SK-N-SH treated with all-trans-retinoic acid at 6 μM for 48 hours (cell line): Measurements from ENCODE around the gene HOXC5.

Experiments
- ATAC-seq: fragments of 200-7000 bp; cut with Tn5 transposase; 3 replicates; pipeline ENCODE4 v1.9.1; 2020; ENCODE audit warnings: mild to moderate bottlenecking, moderate library complexity
- ARNTL ChIP-seq: fragments of 450-650 bp; formaldehyde crosslinking; IDR thresholded peaks from 2 replicates; pipeline ENCODE4 v1.5.0; 2020; ENCODE audit warnings: low read depth, mild to moderate bottlenecking, moderate library complexity, borderline replicate concordance
- BACH2 ChIP-seq: fragments of 250-450 bp; sonication (Bioruptor Pico); IDR thresholded peaks from 2 replicates; pipeline ENCODE4 v1.9.0; 2021; ENCODE audit warnings: mild to moderate bottlenecking, borderline replicate concordance
- CSDC2 ChIP-seq: fragments of 250-450 bp; sonication (Bioruptor Pico); IDR thresholded peaks from 2 replicates; pipeline ENCODE4 v1.5.0; 2020; ENCODE audit warnings: mild to moderate bottlenecking, moderate library complexity
- GLIS3 ChIP-seq: fragments of 250-450 bp; sonication (Bioruptor Pico); IDR thresholded peaks from 2 replicates; pipeline ENCODE4 v1.5.0; 2020; ENCODE audit warnings: mild to moderate bottlenecking, moderate library complexity
- ISL1 ChIP-seq: fragments of 250-450 bp; sonication (Bioruptor Pico); IDR thresholded peaks from 2 replicates; pipeline ENCODE4 v2.1.2; 2022; ENCODE audit warnings: mild to moderate bottlenecking, moderate library complexity
- OSR1 ChIP-seq: fragments of 250-450 bp; sonication (Bioruptor Pico); IDR thresholded peaks from 2 replicates; pipeline ENCODE4 v1.8.0; 2022; ENCODE audit warnings: moderate library complexity, mild to moderate bottlenecking, inconsistent platforms
- PPARA ChIP-seq: fragments of 250-450 bp; sonication (Bioruptor Pico); IDR thresholded peaks from 2 replicates; pipeline ENCODE4 v1.5.0; 2020; ENCODE audit warnings: mild to moderate bottlenecking, borderline replicate concordance
- RARB ChIP-seq: fragments of 250-450 bp; sonication (Bioruptor Pico); IDR thresholded peaks from 2 replicates; pipeline ENCODE4 v1.8.0; 2021; ENCODE audit warnings: mild to moderate bottlenecking, moderate library complexity
- SNAI2 ChIP-seq: fragments of 250-450 bp; sonication (Bioruptor Pico); IDR thresholded peaks from 2 replicates; pipeline ENCODE4 v1.5.0; 2020; ENCODE audit warnings: mild to moderate bottlenecking, moderate library complexity
- TCF4 ChIP-seq: fragments of 250-450 bp; sonication (Bioruptor Pico); IDR thresholded peaks from 2 replicates; pipeline ENCODE4 v1.8.0; 2021; ENCODE audit warnings: mild to moderate bottlenecking, moderate library complexity, borderline replicate concordance
- TOX ChIP-seq: fragments of 250-450 bp; sonication (Bioruptor Pico); IDR thresholded peaks from 2 replicates; pipeline ENCODE4 v1.8.0; 2021; ENCODE audit warnings: mild to moderate bottlenecking, moderate library complexity, borderline replicate concordance
- ZC3H10 ChIP-seq: fragments of 250-450 bp; sonication (Bioruptor Pico); IDR thresholded peaks from 2 replicates; pipeline ENCODE4 v1.5.1; 2021; ENCODE audit warnings: mild to moderate bottlenecking, moderate library complexity
- ZFP3 ChIP-seq: fragments of 250-450 bp; sonication (Bioruptor Pico); IDR thresholded peaks from 2 replicates; pipeline ENCODE4 v1.5.0; 2020; ENCODE audit warnings: mild to moderate bottlenecking, moderate library complexity
- ZFP30 ChIP-seq: fragments of 450-650 bp; formaldehyde crosslinking; IDR thresholded peaks from 2 replicates; pipeline ENCODE4 v1.5.0; 2022; ENCODE audit warnings: mild to moderate bottlenecking, moderate library complexity
- ZNF565 ChIP-seq: fragments of 450-650 bp; formaldehyde crosslinking; conservative IDR thresholded peaks from 2 replicates; pipeline ENCODE4 v1.5.0; 2020; ENCODE audit warnings: low read depth, mild to moderate bottlenecking, moderate library complexity
- ZNF70 ChIP-seq: fragments of 450-650 bp; formaldehyde crosslinking; IDR thresholded peaks from 2 replicates; pipeline ENCODE4 v1.5.0; 2020; ENCODE audit warnings: mild to moderate bottlenecking, moderate library complexity
- TF ChIP-seq, protein P1 (sequence below): fragments of 250-450 bp; sonication (Bioruptor Pico); IDR thresholded peaks from 2 replicates; pipeline ENCODE4 v1.8.0; 2021; ENCODE audit warnings: low read depth, mild to moderate bottlenecking, moderate library complexity, borderline replicate concordance
- TF ChIP-seq, protein P2 (sequence below): fragments of 250-450 bp; sonication (Bioruptor Pico); IDR thresholded peaks from 2 replicates; pipeline ENCODE4 v1.8.0; 2020; ENCODE audit warnings: mild to moderate bottlenecking, moderate library complexity, borderline replicate concordance
- TF ChIP-seq, protein P3 (sequence below): fragments of 250-450 bp; sonication (Bioruptor Pico); IDR thresholded peaks from 2 replicates; pipeline ENCODE4 v1.5.1; 2021; ENCODE audit warnings: mild to moderate bottlenecking, moderate library complexity
- TF ChIP-seq, protein P4 (sequence below): fragments of 250-450 bp; sonication (Bioruptor Pico); IDR thresholded peaks from 2 replicates; pipeline ENCODE4 v1.5.0; 2020; ENCODE audit warnings: mild to moderate bottlenecking, moderate library complexity
- TF ChIP-seq, protein P5 (sequence below): fragments of 250-450 bp; sonication (Bioruptor Pico); IDR thresholded peaks from 2 replicates; pipeline ENCODE4 v1.5.1; 2020; ENCODE audit warnings: low read depth, mild to moderate bottlenecking, moderate library complexity

HOXC5 gene

DNA sequence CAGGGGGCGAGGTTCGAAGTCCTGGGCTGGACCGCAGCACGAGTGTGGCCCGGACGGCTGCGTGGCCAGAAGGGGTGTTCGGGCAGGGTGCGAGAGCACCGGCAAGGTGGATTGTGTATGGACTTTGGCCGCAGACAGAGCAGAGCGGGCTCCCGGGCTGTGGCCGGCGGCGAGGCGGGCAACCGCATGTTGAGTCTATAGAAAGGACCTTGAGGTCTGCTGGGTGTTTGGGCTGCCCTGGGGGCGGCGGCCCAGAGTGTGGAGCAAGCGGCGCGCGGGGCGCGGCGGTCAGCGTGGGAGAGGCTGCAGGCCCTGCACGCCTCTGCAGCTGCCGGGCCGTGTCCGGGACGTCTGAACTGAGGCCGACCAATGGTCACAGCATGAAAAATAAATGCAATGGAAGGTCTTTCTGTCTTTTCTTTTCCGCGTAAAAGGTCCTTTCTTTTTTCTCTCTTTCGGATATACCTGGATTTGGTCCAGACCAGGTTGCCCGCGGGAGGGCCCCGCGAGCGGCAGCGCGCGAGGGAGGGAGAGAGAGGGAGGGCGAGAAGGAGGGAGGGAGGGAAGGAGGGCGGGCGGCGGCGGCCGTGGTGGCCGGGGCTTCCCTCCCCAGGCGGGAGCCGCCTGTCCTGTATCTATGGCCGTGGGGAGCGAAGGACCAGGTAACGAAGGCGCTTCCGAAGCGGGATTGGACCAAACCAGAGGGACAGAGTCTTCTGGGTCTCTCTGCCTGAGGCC lies 38.4 kb upstream of the HOXC5 start:
- ATAC-seq, result peak; percentile 36
- no peak for TF ChIP-seq ZC3H10 (CRISPR knock-in tag)
- TF ChIP-seq, protein P1, sequence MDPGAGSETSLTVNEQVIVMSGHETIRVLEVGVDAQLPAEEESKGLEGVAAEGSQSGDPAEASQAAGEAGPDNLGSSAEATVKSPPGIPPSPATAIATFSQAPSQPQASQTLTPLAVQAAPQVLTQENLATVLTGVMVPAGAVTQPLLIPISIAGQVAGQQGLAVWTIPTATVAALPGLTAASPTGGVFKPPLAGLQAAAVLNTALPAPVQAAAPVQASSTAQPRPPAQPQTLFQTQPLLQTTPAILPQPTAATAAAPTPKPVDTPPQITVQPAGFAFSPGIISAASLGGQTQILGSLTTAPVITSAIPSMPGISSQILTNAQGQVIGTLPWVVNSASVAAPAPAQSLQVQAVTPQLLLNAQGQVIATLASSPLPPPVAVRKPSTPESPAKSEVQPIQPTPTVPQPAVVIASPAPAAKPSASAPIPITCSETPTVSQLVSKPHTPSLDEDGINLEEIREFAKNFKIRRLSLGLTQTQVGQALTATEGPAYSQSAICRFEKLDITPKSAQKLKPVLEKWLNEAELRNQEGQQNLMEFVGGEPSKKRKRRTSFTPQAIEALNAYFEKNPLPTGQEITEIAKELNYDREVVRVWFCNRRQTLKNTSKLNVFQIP (CRISPR knock-in tag), result no peak
- no peak for TF ChIP-seq TCF4 (CRISPR knock-in tag)
- no peak for TF ChIP-seq CSDC2
- TF ChIP-seq ZNF70 (CRISPR knock-in tag), result no peak
- no peak for TF ChIP-seq ZFP3
- TF ChIP-seq, protein P2, sequence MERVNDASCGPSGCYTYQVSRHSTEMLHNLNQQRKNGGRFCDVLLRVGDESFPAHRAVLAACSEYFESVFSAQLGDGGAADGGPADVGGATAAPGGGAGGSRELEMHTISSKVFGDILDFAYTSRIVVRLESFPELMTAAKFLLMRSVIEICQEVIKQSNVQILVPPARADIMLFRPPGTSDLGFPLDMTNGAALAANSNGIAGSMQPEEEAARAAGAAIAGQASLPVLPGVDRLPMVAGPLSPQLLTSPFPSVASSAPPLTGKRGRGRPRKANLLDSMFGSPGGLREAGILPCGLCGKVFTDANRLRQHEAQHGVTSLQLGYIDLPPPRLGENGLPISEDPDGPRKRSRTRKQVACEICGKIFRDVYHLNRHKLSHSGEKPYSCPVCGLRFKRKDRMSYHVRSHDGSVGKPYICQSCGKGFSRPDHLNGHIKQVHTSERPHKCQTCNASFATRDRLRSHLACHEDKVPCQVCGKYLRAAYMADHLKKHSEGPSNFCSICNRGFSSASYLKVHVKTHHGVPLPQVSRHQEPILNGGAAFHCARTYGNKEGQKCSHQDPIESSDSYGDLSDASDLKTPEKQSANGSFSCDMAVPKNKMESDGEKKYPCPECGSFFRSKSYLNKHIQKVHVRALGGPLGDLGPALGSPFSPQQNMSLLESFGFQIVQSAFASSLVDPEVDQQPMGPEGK (CRISPR knock-in tag), result no peak
- no peak for TF ChIP-seq RARB (CRISPR knock-in tag)
- TF ChIP-seq BACH2, result no peak
- TF ChIP-seq SNAI2 (CRISPR knock-in tag), result no peak
- no peak for TF ChIP-seq ZFP30
- no peak for TF ChIP-seq OSR1
- TF ChIP-seq, protein P3, sequence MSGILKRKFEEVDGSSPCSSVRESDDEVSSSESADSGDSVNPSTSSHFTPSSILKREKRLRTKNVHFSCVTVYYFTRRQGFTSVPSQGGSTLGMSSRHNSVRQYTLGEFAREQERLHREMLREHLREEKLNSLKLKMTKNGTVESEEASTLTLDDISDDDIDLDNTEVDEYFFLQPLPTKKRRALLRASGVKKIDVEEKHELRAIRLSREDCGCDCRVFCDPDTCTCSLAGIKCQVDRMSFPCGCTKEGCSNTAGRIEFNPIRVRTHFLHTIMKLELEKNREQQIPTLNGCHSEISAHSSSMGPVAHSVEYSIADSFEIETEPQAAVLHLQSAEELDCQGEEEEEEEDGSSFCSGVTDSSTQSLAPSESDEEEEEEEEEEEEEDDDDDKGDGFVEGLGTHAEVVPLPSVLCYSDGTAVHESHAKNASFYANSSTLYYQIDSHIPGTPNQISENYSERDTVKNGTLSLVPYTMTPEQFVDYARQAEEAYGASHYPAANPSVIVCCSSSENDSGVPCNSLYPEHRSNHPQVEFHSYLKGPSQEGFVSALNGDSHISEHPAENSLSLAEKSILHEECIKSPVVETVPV (CRISPR knock-in tag), result no peak
- no peak for TF ChIP-seq ISL1 (CRISPR knock-in tag)
- TF ChIP-seq ARNTL (CRISPR knock-in tag), result no peak
- no peak for TF ChIP-seq GLIS3 (CRISPR knock-in tag)
- no peak for TF ChIP-seq TOX (CRISPR knock-in tag)

DNA sequence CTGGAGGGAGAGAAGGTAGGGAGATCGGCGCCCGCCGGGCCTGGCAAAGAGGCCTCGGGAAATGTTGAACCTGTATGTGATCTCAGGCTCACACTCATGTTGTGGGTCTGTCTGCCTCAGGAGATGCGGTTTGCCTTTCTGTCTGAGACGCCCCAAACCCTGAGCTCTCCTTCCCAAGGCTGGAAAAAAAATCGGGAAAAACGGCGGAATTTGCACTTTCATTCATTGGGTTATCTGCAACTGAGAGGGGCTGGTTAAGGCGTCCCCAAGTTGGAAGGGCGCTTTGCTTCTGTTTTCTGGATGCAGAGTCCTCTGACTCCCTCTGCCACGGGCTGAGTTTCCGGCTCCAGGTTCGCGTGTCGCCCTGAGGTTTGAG lies 37.9 kb upstream of the HOXC5 start:
- no peak for TF ChIP-seq ZNF565 (CRISPR knock-in tag)
- no peak for TF ChIP-seq ZFP3
- TF ChIP-seq, protein P4, sequence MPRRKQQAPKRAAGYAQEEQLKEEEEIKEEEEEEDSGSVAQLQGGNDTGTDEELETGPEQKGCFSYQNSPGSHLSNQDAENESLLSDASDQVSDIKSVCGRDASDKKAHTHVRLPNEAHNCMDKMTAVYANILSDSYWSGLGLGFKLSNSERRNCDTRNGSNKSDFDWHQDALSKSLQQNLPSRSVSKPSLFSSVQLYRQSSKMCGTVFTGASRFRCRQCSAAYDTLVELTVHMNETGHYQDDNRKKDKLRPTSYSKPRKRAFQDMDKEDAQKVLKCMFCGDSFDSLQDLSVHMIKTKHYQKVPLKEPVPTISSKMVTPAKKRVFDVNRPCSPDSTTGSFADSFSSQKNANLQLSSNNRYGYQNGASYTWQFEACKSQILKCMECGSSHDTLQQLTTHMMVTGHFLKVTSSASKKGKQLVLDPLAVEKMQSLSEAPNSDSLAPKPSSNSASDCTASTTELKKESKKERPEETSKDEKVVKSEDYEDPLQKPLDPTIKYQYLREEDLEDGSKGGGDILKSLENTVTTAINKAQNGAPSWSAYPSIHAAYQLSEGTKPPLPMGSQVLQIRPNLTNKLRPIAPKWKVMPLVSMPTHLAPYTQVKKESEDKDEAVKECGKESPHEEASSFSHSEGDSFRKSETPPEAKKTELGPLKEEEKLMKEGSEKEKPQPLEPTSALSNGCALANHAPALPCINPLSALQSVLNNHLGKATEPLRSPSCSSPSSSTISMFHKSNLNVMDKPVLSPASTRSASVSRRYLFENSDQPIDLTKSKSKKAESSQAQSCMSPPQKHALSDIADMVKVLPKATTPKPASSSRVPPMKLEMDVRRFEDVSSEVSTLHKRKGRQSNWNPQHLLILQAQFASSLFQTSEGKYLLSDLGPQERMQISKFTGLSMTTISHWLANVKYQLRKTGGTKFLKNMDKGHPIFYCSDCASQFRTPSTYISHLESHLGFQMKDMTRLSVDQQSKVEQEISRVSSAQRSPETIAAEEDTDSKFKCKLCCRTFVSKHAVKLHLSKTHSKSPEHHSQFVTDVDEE (CRISPR knock-in tag), result no peak
- TF ChIP-seq PPARA, result no peak
- TF ChIP-seq ZC3H10 (CRISPR knock-in tag), result no peak
- TF ChIP-seq SNAI2 (CRISPR knock-in tag), result no peak
- TF ChIP-seq BACH2, result no peak
- TF ChIP-seq, protein P5, sequence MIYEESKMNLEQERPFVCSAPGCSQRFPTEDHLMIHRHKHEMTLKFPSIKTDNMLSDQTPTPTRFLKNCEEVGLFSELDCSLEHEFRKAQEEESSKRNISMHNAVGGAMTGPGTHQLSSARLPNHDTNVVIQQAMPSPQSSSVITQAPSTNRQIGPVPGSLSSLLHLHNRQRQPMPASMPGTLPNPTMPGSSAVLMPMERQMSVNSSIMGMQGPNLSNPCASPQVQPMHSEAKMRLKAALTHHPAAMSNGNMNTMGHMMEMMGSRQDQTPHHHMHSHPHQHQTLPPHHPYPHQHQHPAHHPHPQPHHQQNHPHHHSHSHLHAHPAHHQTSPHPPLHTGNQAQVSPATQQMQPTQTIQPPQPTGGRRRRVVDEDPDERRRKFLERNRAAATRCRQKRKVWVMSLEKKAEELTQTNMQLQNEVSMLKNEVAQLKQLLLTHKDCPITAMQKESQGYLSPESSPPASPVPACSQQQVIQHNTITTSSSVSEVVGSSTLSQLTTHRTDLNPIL, result no peak
- no peak for TF ChIP-seq GLIS3 (CRISPR knock-in tag)
- no peak for TF ChIP-seq TOX (CRISPR knock-in tag)
- TF ChIP-seq, protein P2 (CRISPR knock-in tag), result no peak
- ATAC-seq, result peak; percentile 2; the same call in 1 of the 3 replicates
